Smooth muscle cell of the brain vasculature (primary cell): ENCODE results near the gene OR8B8.
"Not testable (repeated sequence)": the region's sequence is repeated elsewhere in the genome, so short reads cannot be mapped to it uniquely, and the experiment has no call there.

Experiments
- DNase-seq: peaks from one replicate; pipeline ENCODE4 v3.0.0-alpha.2; 2012; ENCODE audit warnings: low read depth, low spot score

Gene OR8B8

GRCh38 chr11:124441519-124441918, 4.0 kb downstream of the OR8B8 start:
- DNase-seq, result no peak

GRCh38 chr11:124441081-124441480, 4.4 kb downstream of the OR8B8 start:
- DNase-seq, result no peak

- no peak for DNase-seq
Measured at GRCh38 chr11:124440608-124441007, 4.9 kb downstream of the OR8B8 start.

DNA sequence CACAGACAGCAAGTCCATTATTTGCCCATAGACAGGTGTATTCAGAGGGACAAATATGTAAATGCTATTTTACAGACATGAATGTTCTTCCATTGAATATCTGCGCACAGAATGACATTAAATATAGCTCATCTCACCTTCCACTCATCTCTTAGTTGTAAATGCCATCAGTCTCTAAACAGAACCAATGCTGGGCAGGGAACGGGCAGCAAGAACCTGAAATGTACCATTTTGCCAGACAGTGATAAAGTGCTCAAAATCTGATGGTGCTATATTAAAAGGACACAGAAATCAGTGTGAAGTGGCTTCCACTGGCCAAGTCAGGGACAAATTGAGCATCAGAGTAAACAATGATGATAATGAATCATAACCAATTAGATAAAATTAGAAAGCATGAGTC, 10.8 kb downstream of the OR8B8 start:
- DNase-seq, result no peak

DNA sequence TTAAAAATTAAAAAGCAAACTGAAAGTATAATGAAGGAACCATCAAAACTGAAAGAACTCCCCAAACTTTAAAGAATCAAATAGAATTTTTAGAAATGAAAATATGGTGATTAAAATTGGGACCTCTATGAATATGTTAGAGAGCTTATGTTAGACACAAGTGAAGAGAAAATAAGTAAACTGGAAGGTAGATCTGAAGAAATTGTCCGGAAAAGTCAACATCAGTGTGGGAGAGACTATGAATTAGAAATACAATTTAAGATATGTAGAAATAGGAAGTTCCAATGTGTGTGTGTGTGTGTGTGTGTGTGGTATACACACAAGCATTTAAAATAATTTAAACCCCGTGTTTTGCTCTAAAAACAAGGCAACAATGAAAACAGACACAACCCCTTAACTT, 15.9 kb downstream of the OR8B8 start:
- DNase-seq, result no peak

DNA sequence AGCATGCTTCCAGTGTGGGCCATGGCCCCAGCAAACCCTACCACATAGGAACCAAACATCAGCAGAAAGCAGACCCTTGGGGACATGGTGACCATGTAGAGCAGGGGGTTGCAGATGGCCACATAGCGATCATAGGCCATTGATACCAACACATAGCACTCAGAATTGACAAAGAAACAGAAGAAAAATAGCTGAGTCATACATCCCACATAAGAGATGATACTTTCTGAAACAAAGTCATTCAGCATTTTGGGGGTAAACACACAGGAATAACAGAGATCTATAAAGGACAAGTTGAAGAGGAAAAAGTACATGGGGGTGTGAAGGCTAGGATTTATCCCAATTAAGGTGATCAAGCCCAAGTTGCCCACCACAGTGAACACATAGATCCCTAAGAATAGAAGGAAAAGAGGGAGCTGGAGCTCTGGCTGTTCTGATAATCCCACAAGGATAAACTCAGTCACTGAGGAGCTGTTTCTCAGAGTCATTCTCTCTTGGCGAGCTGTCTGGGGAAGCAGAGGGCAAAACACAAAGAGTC, 21.0 kb downstream of the OR8B8 start, which contains the start of gene OR8B4:
Gene OR8B4 (minus strand): TSS at position 488 of the 538 bp plus-strand sequence. CDS start 0 bp downstream, at position 488.
- no peak for DNase-seq

DNA sequence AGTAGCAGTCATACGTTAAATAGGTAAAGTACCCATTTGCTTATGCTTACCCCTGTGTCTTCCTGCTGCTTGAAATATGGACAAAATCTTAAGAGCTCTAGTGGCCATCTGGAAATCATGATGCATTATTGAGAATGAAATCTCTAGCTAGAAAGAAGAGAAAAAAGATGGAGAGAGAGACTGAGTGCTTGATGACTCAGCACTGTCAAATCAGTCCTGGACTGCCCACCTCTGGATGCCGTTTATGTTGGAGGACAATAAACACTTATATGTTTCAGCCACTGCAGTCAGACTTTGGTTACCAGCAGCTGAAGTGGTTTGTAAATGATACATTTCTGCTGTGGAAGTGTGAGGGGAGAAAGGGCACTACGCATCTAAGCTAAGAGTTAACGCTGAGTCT, 24.5 kb downstream of the OR8B8 start:
- DNase-seq, result no peak

- peak; percentile 20 for DNase-seq
Measured at GRCh38 chr11:124415356-124415923, 30.1 kb downstream of the OR8B8 start.

DNA sequence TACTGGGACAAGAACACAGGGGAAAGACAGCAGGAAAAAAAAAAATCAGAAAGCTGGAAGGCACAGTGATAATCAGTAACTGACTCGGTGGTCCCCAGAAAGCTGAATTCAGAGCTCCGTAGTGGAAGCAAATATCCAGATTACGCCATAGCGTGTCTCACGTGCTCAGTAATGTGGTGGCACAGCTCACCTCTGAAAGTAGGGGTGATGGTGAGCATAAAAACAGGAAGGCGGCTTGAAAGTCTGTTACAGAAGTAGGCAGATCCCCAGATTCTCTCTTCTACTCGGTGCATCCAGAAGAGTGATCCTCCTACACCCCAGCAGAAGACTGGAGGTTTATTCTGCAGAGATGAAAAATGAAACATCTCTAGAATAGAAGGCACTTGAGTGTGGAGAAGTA, 35.6 kb downstream of the OR8B8 start:
- DNase-seq, result no peak

DNA sequence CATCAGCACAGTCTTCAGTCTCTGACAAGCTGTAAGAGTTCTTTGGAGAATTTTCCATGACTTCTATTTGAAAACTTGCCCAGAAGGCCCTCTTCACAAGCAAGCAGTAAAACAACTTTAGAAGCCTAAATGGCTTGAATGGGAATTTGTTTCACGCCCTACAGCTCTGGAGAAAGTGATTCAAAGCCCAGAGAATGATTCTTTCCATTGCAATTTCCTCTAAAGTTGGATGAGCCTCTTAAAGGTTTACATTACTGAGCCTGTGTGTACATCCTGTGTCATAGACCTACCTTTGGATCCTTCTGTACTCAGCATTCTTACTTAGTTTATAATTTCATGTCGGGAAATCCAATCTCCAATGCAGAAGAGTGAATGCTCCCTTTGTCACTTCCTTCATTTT, 39.9 kb downstream of the OR8B8 start:
- DNase-seq, result no peak

DNA sequence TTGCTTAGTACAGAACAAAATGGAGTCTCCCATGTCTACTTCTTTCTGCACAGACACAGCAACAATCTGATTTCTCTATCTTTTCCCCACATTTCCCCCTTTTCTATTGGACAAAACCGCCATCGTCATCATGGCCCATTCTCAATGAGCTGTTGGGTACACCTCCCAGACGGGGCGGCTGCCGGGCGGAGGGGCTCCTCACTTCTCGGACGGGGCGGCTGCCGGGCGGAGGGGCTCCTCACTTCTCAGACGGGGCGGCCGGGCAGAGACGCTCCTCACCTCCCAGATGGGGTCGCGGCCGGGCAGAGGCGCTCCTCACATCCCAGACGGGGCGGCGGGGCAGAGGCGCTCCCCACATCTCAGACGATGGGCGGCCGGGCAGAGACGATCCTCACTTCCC, 42.3 kb downstream of the OR8B8 start:
- DNase-seq, result not testable (repeated sequence)

- peak; percentile 52 for DNase-seq
Measured at GRCh38 chr11:124402326-124402922, 43.1 kb downstream of the OR8B8 start.

GRCh38 chr11:124398924-124399323, 46.6 kb downstream of the OR8B8 start, which contains the start of gene OR8B3:
Gene OR8B3 (minus strand): TSS chr11:124399024. CDS start chr11:124397351, 1,673 bp downstream.
- DNase-seq, result no peak

DNA sequence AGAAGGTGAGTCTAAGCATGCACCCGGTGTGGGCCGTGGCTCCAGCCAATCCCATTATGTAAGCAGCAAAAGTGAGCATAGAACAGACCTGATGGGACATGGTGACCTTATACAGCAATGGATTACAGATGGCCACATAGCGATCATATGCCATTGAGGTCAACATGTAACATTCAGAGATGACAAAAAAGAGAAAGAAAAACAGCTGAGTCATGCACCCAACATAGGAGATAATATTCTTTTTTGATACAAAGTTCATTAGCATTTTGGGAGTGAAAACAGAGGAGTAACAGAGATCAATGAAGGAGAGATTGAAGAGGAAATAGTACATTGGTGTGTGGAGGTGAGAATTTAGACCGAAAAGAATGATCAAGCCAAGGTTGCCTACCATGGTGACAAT, 48.6 kb downstream of the OR8B8 start:
- not testable (repeated sequence) for DNase-seq

GRCh38 chr11:124394408-124394807, 51.1 kb downstream of the OR8B8 start:
- no peak for DNase-seq
